GM19025 (cell line): Measurements from ENCODE around the gene SOX18.

Experiments used
- ATAC-seq: cut with Tn5 transposase; IDR thresholded peaks from one replicate; pipeline ENCODE4 v1.9.1; 2021; ENCODE audit warnings: mild to moderate bottlenecking, low read depth, moderate library complexity; ENCODE audit not compliant: unreplicated experiment

SOX18 gene

DNA sequence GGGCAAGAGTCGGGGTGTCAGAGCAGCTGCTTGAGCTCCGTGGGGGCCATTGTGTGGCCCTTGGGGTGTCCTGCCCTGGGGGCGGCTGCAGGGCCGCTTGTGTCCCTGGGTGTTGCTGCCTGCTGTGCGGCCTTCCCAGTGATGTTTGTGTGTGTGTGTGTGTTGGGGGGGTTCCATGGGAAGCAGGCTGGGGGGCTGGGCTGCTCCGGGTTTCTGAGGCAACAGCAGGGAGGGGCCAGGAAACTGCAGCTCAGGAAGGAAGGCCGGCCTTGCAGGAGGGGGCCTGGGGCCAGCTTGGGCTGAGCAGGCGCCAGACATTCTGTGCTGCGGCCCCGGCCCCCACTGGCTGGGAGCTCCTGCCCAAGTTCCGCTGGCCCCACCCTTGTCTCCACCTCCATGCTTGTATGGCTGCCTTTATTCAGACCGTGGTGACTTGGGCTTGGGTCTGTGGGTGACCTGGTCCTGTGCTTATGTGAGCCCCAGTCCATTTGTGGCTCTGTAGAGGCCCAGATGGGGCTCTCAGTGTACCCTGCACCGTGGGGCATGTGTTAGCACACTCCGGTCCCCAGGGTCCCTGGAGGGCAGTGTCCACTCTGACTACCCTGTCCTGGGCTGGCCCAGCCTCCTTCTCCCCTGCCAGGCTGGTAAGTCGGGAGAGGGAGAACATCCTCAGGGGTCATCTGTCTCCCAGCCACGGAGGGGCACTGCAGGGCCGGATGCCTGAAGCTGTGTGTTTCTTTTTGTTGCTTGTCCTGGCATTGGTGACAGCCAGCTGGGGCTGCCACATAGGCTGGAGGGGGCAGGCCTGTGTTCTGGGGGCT is 4.6 kb upstream of the SOX18 start:
- ATAC-seq = no peak

DNA sequence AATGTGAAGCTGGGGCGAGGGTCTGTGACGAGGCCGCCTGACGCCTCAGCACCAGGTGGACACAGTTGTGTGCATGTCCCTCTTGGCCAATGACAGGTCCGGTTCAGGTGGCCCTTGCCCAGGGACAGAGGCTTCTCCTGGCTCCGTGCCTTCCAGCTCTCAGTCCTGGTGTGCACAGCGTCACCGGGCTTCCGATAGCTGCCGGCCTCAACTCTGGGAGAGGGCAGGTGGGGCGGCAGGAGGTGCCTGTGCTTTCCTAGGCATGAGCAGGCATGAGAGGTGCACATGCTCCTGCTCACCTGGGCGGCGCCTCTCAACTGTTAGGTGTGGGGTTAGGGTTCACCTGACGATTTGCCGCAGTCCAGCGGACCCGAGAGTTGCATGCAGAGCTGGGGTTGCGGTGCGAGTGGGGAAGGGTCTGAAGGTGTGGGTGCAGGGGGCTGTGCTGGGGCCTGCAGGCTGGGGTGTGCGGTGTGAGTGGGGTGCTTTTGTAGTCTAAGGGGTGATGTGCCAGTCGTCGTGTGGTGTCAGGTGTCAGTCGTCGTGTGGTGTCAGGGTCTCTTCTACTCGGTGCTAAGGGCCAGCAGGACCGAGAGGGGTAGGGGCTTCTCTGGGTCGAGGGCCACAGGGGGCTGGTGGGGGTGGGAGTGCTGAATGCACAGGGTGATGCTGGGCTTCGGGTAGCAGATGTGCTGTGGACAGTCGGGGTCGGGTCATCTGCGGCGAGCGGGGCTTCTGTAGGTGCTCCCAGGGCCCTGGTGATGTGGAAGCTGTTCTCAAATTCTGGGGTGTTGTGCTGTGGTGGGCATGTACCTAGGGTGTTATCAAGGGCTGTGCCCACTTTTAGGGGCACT is 3.8 kb upstream of the SOX18 start:
- no peak for ATAC-seq

DNA sequence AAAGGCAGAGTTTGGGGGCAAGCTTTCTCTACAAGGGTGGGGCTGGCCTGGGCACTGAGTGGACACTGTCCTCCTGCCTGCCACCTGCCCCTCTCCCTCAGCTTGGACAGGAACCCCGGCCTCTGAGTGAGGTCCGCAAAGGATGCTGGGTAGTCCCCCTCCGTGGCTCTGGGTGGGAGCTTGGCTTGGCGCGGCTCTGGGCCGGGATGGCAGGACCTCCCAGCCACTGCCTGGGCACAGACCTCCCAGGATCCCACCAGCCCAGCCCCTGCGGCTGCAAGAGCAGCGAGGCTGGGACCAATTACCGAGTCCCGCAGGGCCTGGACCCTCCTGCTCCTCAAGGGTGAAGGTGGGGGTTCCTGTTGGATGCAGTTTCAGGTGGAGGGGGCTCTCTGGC is 2.9 kb upstream of the SOX18 start:
- ATAC-seq = no peak

DNA sequence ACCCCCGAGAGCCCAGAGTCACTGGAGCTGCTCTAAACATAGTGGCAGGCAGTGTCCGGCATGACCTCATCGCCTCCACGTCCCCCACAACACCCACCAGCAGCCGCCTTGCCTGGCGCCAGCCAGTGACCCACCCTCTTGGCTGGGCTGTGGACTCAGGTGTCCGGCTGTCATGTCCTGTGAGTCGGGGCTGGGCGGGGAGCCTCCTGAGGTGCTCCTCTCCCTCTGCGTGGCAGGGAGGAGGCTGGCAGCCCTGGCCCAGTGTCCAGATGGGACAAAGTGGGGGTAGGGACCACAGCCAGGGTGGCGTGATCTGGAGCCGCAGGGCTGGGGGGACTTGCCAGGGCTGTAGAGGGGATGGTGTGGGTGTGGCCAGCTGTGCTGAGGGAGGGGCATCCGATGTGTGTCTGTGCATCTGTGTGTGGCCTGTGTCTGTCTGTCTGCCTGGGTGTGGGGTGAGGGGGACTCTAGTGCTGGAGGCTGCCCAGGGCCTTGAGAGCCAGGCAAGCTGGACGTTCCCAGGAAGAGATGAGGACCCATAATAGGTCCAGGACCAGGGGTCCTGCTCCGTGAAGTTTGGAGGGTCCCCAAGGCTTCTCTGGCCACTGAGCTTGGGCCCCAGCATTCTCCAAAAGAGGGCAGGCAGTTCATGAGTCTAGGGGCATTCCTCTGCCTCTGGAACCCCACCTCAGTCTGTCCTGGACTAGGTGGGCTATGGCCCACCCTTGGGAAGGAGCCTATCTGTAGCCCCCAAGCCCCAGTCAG is 2.3 kb upstream of the SOX18 start:
- no peak for ATAC-seq

DNA sequence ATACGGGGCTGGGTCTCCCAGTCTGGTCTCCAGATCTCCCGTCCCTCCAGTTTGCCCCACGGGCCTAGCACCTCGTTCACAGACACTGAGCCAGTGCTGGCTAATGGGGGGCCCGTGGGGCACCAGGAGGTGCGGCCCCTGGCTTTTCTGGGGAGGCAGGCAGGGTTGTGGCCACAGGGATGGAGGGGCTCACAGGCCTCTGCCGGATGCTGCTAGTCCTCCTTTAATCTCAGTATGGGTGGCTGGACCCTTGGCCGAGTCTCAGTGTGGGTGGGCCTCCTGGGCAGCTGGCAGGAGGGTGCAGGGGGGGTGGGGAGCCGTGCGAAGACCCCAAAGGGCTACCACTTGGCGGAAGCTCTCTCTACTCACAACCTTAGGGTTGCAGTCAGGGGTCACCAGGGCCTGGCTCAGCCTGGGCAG is 1.6 kb upstream of the SOX18 start:
- no peak for ATAC-seq

DNA sequence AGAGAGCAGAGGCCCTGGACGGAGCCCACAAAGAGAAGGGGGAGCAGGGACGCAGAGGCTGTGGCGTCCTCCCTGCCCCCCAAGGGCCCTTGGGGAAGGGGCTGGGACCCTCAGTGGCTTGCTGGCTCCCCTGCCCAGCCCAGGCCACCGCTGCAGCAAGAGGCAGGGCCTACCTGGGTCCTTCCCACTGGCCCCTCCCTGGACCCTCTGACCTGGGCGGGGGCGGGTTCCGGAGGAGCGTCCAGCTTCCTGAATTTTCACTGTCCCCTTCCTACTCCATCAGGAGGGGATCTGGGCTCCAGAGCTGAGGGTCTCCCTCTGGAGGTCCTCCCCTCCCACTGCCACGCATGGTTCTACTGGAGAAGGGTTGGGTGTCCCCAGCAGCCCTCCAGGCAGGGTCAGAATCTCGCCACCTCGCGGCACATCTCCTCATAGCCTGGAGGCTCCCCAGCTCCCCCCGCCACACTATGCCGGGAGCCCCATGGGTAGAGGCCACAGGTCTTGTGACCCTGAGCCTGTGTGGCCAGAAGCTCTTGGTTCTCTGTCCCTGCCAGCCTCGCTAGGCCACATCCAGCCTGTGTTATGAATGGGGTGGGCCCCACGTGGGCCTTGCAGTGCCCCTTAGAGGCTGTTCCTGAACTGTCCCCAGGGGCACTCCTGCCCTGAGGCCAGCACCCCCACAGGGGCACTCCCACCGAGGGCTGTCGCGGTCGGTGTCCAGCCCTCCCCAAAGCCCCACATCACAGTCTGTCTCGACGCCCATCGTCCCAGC is 1.0 kb upstream of the SOX18 start:
- no peak for ATAC-seq

DNA sequence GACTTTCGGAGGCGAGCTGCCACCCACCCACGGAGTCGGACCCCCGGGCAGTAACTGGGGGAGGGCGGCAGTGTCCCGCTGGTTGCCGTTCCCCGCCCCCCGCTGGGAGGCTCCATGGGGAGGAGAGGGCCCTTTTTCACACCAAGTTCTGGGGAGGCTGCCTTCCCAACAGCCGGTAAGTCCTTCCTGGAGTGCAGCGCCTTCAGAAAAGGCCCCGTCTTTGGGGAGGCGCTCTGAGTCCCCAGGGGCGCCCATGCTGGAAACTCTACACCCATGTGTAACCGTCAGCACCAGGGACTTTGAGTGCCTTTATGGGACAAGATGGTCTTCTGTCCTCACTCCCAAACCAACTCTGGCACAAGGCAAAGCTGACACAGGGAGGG is 430 bp upstream of the SOX18 start:
- ATAC-seq = no peak

DNA sequence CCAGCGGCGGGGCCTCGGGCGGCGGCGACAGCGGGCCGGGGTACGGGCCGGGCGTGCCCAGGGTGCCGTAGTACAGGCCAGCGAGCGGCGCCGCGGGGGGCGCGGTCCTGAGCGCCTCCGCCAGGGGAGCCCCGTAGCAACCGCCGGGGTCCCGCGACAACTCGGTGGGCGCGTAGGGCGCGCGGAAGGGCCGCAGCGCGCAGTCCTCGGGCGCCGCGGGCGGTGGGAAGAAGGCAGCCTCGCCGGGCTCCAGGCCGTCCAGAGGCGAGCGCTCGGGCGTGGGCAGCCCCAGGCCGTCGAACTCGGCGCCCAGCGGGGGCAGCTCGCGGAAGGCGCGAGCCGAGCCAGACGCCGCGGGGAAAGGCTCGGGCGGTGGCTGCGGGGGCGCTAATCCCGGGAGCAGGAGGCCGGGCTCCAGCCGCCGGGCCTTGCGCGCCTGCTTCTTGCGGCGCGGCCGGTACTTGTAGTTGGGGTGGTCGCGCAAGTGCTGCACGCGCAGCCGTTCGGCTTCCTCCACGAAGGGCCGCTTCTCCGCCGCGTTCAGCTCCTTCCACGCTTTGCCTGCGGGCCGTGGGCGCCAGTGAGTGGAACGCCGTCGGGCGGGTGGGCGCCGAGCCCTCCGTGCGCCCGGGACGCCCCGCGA is 916 bp downstream of the SOX18 start:
- ATAC-seq = no peak

DNA sequence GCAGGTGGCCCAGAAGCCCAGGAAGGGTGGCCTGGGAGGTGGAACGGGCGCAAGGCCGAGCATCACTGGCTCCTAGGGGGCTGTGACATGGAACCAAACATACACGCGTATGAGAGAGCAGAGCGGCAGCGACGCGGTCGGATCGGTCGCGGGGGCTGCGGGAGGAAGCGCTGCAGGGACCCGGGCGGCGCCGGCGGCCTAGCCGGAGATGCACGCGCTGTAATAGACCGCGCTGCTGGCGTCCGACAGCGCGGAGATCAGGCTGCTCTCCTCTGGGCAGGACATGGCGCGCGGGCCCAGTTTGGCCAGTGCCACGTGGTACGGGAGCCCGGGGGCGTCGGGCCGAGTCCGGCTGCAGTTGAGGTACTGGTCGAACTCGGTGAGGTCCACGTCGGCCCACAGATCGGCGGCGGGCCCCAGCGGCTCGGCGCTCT is 1.5 kb downstream of the SOX18 start:
- ATAC-seq = no peak

DNA sequence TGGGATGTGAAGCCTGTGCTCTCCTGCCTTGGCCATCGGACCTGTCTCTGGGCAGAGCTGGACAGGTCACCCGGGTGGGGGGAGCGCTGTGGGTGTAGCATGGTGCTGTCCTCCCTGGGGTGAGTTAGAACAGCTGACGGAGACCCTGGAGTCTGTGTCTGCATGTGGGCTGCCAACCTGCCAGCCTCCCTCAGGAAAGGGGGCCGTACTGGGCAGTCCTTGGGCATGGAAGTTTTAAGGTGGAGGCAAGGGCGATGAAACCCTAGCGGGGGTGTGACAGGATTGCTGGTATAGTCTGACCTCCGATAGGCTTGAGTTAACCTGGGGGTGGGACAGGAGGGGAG is 2.4 kb downstream of the SOX18 start:
- no peak for ATAC-seq

DNA sequence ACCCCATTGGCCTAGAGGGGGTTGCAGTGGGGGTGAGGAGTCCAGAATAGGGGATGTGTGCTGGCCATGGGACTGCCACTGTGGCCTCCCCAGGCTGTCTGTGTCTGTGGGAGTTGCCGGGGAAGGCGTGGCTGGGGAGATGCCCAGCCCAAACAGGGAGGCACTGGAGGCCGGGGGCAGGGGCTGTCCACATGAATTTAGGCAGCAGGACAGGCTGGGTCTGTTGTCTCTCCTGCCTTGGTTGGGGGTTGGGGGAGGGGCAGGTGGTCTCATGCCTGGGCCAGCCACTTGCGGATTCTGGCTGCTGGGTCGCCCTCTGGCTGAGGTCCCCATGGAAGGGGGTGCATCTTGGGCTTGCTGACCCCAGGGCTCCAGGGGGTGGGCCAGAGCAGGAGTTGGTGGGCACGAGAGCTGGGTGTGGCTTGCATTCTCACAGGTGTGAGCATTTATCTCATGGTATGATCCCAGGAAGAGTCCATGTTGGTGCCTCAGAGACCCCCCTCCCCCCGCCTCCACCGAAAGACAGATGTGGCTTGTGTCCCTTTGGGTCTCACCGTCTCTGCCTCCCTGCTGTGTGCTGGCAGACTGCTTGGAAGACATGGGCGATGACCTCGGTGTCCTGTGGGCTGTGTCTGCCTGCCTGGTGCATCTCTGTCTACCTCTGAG is 4.0 kb downstream of the SOX18 start:
- no peak for ATAC-seq

DNA sequence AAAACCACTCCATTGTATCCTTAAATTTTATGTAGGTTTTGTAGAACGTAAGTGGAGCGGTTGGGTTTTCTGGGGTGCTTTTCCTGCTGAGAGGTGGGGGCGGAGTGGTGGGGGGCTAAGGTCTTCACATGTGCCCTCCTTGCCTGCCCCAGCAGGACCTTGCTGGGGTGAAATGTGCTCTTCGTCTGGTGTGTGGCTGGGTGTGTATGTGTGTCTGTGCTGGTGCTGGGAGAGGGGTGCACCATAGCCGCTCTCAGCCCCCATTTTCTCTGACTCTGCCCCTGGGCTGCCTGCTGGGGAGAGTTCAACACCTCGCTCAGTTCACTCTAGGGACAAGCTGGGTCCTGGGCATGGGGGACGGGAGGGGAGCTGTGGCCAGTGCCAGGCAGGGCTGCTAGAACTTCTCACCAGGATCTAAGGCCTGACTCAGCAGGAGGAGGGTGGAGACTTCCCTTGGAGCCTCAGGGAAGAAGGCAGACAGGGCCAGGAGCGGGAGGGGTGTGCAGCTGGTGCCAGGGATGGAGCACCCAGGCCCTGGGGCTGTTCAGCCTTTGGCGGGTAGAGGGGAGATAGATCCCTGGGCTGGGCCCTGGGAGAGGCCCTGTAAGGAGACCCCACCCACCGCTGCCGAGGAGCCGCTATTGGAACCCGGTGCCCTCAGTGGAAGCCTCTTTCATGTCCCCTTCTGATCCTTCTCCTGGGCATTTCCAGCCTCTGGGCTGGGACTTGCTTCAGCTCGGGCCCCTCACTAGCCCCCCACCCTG is 4.8 kb downstream of the SOX18 start:
- no peak for ATAC-seq

DNA sequence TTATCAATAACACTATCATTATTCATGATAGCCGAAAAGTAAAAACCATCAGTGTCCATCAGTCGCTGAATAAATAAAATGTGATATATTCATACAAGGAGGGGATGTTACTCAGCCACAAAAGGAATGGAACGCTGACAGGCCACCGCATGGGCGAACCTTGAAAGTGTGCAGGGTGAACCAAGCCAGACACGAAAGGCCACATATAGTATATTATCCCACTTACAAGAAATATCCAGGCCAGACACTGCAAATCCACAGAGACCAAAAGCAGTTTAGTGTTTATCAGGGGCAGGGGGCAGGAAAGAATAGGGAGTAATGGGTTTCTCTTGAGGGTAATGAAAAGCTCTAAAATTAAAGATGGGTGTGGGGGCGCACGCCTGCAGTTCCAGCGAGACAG is 5.7 kb downstream of the SOX18 start:
- ATAC-seq = no peak

DNA sequence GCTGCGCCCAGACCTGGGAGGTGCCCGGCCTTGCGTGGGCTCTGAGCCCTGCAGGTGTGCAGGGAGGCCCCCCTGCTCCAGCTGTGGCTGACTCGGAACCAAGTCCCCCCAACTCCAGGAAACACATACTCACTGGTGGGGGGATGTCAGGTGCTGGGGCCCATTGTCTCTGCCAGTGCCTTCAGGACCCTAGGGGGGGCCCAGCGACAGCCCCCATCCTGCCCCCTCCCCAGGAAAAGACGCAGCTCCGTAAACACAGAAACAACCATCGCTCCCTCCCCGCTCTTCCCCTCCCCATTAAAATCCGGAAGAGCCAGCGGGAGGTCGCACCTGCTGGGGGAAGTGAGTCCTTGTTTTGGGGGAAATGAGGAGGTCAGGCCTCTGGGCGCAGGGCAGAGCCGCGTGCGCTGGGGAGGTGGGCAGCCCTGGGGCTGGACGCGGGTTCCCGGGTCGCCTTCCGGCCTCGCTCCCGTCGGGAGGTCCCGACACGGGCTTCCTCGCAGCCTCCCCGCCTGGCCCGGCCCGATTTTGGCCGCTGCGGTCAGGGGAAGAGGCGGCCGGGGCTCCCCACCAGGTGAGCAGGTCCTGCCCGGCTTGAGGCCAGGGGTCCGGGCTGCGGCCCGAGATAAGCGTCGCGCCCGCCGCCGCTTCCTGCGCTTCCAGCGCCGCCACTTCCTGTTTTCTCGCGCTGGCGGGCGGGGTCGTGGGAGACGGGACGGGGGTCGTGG is 7.2 kb downstream of the SOX18 start:
- no peak for ATAC-seq

DNA sequence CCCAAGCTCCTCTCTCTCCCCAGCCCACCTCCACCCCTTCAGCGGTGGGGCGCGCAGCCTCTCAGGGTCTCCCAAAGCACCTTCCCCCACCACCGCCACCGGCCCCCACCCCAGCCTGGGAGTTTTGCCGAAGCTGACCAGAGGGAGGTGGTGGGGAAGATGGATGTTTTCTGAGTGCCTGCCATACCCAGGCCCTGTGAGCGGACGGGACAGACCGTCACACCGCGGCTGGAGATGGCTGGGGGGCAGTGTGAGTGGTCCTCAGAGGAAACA is 7.7 kb downstream of the SOX18 start:
- ATAC-seq = no peak

DNA sequence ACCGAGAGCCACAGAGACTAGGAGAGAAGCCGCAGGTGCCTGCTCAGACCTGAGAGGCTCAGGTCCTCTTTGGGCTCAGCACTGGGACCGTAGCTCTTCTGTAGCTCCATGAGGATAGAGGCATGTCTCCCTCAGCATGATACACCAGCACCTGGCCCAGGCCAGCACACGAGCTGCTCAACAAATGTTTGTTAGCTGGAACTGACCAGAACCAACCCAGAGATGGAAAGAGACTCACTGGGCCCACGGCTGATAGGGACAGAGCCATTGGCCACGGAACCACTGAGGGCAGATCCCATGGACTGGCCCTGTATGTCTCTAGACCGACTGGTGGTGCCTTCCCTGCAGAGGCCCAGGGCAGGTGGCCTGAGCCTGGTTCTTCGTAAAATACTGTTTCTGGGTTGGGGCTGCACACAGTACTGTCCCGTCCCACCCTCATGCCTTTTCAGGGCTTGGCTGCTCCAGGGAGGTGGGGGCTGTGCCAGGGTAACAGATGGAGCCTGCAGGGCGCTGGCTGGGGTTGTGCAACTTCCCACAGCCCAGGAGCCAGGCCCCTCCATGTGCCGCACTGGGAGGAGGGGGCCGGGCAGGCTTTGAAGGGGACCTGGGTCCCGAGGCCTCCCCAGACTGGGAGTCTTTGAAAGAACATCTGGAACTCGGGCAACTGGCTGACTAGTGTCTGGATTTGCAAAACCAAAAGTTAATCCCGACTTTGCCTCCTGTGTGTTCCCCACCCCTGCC is 8.2 kb downstream of the SOX18 start:
- no peak for ATAC-seq

DNA sequence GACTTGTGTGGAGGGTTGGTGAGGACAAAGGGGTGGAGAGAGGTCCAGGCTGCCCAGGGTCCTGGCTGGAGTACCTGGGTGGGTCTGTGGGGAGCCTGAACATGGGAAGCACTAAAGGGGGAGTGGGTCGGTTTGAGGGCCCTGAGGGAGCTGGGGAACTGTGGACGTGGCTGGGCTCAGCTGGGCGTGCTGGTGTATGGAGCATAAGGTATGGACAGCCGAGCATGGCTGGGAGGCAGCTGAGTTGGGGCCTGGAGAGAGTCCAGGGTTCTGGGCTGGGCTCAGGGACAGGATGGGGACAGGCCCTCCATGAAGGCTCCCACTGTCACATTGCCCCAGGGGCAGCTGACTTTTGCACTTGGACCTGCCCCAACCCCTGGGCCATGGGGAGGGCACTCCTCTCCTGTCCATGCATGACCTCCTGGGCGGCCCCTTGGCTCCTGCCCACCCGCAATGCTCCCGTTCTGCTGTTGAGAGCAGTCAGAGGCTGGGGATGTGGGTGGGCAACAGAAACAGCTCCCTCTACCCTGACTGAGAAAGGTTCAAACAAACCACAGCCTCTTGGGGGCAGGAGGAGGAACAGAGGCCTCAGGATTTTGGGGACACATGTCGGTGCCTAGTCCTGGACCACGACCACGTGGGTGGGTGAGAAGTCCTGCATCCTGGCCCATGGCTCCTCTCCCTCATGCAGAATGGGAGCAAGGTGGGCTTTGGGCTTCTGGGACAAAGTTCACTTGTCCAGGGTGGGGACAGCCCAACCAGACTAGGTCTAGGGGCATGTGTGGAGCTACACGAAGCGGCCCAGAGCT is 9.0 kb downstream of the SOX18 start:
- no peak for ATAC-seq
